Measurements from ENCODE around the gene CST9. TPM values are rescaled to one million over a fixed set of nuclear protein-coding genes. Genes with fewer than 3 reads are reported as not detected.

CST9 gene
- total RNA-seq, 3 donors from 2014 or later (not counting 1 experiment from before 2014, with no cell fraction given): not detected

GRCh38 chr20:23614163-23614562 lies 8.4 kb upstream of the CST9 start:
- Mint-ChIP-seq H3K27me3 (ENCODE audit: low read depth in 2 of 2) (peaks cover 23 to 25% of the 10 kb centered on the region in 2 donors), H3K4me1 (no peaks in the 10 kb centered on the region), H3K4me3 (no peak overlapping the region), H3K36me3 (no peaks in the 10 kb centered on the region), H3K27ac (no peak overlapping the region), H3K9me3 (no peaks in the 10 kb centered on the region)
- no peak overlapping the region for H3K4me3 ChIP-seq (ENCODE audit: low read length)
- ATAC-seq: no peak
- 93% methylated on average over 5 of the region's 5 CpGs for WGBS (ENCODE audit: insufficient coverage)
- no peaks in the 10 kb centered on the region for H3K4me1 ChIP-seq (ENCODE audit: control insufficient read depth, insufficient read depth, low read length)
- no peaks in the 10 kb centered on the region for H3K36me3 ChIP-seq (ENCODE audit: control insufficient read depth, insufficient read depth, low read length)
- H3K9me3 ChIP-seq (ENCODE audit: control insufficient read depth, insufficient read depth, low read length): no peaks in the 10 kb centered on the region
- no peaks in the 10 kb centered on the region for H3K27me3 ChIP-seq (ENCODE audit: control insufficient read depth, insufficient read depth, low read length)
- no peak for DNase-seq
- TF ChIP-seq CTCF (IDR thresholded peaks at IDR 0.05): no peak
- intact Hi-C loops (cut with micrococcal nuclease): no loop called here
- H3K27ac ChIP-seq (ENCODE audit: low read length): no peak overlapping the region

GRCh38 chr20:23613676-23614075 lies 8.0 kb upstream of the CST9 start:
- no peaks in the 10 kb centered on the region for H3K4me1 Mint-ChIP-seq
- no peak overlapping the region for H3K4me3 ChIP-seq (ENCODE audit: low read length)
- H3K36me3 ChIP-seq (ENCODE audit: control insufficient read depth, insufficient read depth, low read length): no peaks in the 10 kb centered on the region
- H3K4me3 Mint-ChIP-seq: no peak overlapping the region
- no peaks in the 10 kb centered on the region for H3K9me3 ChIP-seq (ENCODE audit: control insufficient read depth, insufficient read depth, low read length)
- no peaks in the 10 kb centered on the region for H3K27me3 ChIP-seq (ENCODE audit: control insufficient read depth, insufficient read depth, low read length)
- no peak for TF ChIP-seq CTCF (IDR thresholded peaks at IDR 0.05)
- H3K4me1 ChIP-seq (ENCODE audit: control insufficient read depth, insufficient read depth, low read length): no peaks in the 10 kb centered on the region
- intact Hi-C loops (cut with micrococcal nuclease): no loop called here
- H3K27ac Mint-ChIP-seq: no peak overlapping the region
- peaks cover 22 to 23% of the 10 kb centered on the region in 2 donors for H3K27me3 Mint-ChIP-seq (ENCODE audit: low read depth in 2 of 2)
- ATAC-seq (no peak), DNase-seq (no peak)
- no peaks in the 10 kb centered on the region for H3K9me3 Mint-ChIP-seq
- no peak overlapping the region for H3K27ac ChIP-seq (ENCODE audit: low read length)
- no peaks in the 10 kb centered on the region for H3K36me3 Mint-ChIP-seq

GRCh38 chr20:23612396-23612795 lies 6.7 kb upstream of the CST9 start:
- Histone ChIP-seq H3K27ac (ENCODE audit: low read length) (no peak overlapping the region), H3K27me3 (ENCODE audit: control insufficient read depth, insufficient read depth, low read length) (no peaks in the 10 kb centered on the region), H3K4me1 (ENCODE audit: control insufficient read depth, insufficient read depth, low read length) (no peaks in the 10 kb centered on the region), H3K9me3 (ENCODE audit: control insufficient read depth, insufficient read depth, low read length) (no peaks in the 10 kb centered on the region), H3K4me3 (ENCODE audit: low read length) (no peak overlapping the region), H3K36me3 (ENCODE audit: control insufficient read depth, insufficient read depth, low read length) (no peaks in the 10 kb centered on the region)
- H3K4me3 Mint-ChIP-seq: no peak overlapping the region
- no peaks in the 10 kb centered on the region for H3K36me3 Mint-ChIP-seq
- no peak overlapping the region for H3K27ac Mint-ChIP-seq
- no peak for ATAC-seq
- H3K4me1 Mint-ChIP-seq: no peaks in the 10 kb centered on the region
- no peak for TF ChIP-seq CTCF (IDR thresholded peaks at IDR 0.05)
- H3K9me3 Mint-ChIP-seq: no peaks in the 10 kb centered on the region
- intact Hi-C loops (cut with micrococcal nuclease): no loop called here
- peaks cover 14 to 16% of the 10 kb centered on the region in 2 donors for H3K27me3 Mint-ChIP-seq (ENCODE audit: low read depth in 2 of 2)
- WGBS (ENCODE audit: insufficient coverage): 86% methylated on average over 2 of the region's 2 CpGs
- DNase-seq: no peak

- Histone ChIP-seq H3K27me3 (ENCODE audit: control insufficient read depth, insufficient read depth, low read length) (no peaks in the 10 kb centered on the region), H3K27ac (ENCODE audit: low read length) (no peak overlapping the region), H3K36me3 (ENCODE audit: control insufficient read depth, insufficient read depth, low read length) (no peaks in the 10 kb centered on the region), H3K9me3 (ENCODE audit: control insufficient read depth, insufficient read depth, low read length) (no peaks in the 10 kb centered on the region), H3K4me3 (ENCODE audit: low read length) (no peak overlapping the region), H3K4me1 (ENCODE audit: control insufficient read depth, insufficient read depth, low read length) (peaks cover 8% of the 10 kb centered on the region)
- Mint-ChIP-seq H3K27ac (no peak overlapping the region), H3K27me3 (ENCODE audit: low read depth in 2 of 2) (peaks cover 6 to 10% of the 10 kb centered on the region in 2 donors), H3K4me1 (peaks cover 11 to 12% of the 10 kb centered on the region in 2 donors), H3K36me3 (no peaks in the 10 kb centered on the region), H3K4me3 (no peak overlapping the region), H3K9me3 (no peaks in the 10 kb centered on the region)
- intact Hi-C loops (cut with micrococcal nuclease): loop anchor here (5.0 kb wide), 1 partner anchor 262 kb away; no protein-coding TSS in a partner anchor
- TF ChIP-seq CTCF (IDR thresholded peaks at IDR 0.05): no peak
- 93% methylated on average over 4 of the region's 5 CpGs for WGBS (ENCODE audit: insufficient coverage)
- DNase-seq: no peak
- ATAC-seq: no peak
Measured at GRCh38 chr20:23609486-23610109, 3.9 kb upstream of the CST9 start.
